Stimulated activated CD4-positive, alpha-beta T cell treated with anti-CD3 and anti-CD28 coated beads, Interleukin-12 subunit alpha, Interleukin-12 subunit beta, amount 100 ng/mL, for 48 hours (primary cell): ENCODE measurements around the gene MAGI1.
"Not testable (repeated sequence)": the region's sequence is repeated elsewhere in the genome, so short reads cannot be mapped to it uniquely, and the experiment has no call there.

Source experiments
- DNase-seq, 3 donors: peaks; one replicate each; pipeline ENCODE4 v3.0.0-alpha.2; 2020; ENCODE audit warnings: low read depth in 2 of 3, low spot score in 1 of 3

MAGI1 gene

GRCh38 chr3:66041116-66041515 is 2.4 kb upstream of the MAGI1 start:
- DNase-seq, result no peak

- DNase-seq, result no peak
Measured at GRCh38 chr3:66039590-66039887, 821 bp upstream of the MAGI1 start.

GRCh38 chr3:66038384-66038725 is 363 bp downstream of the MAGI1 start:
- DNase-seq, result no peak

- DNase-seq, result no peak
Measured at GRCh38 chr3:66037986-66038369, 740 bp downstream of the MAGI1 start.

- DNase-seq, result no peak
Measured at GRCh38 chr3:66037330-66037985, 1.3 kb downstream of the MAGI1 start.

- no peak for DNase-seq
Measured at GRCh38 chr3:66036586-66037148, 2.1 kb downstream of the MAGI1 start.

GRCh38 chr3:66035763-66036477 is 2.8 kb downstream of the MAGI1 start:
- DNase-seq, result no peak

- no peak for DNase-seq
Measured at GRCh38 chr3:66033241-66034138, 5.2 kb downstream of the MAGI1 start.

GRCh38 chr3:66031102-66031698 is 7.5 kb downstream of the MAGI1 start:
- DNase-seq, result no peak

- no peak for DNase-seq
Measured at GRCh38 chr3:66029443-66029842, 9.3 kb downstream of the MAGI1 start.

GRCh38 chr3:66029014-66029413 is 9.7 kb downstream of the MAGI1 start:
- DNase-seq, result no peak

GRCh38 chr3:66028457-66028856 is 10.3 kb downstream of the MAGI1 start:
- no peak for DNase-seq

- not testable (repeated sequence) for DNase-seq
Measured at GRCh38 chr3:66027099-66027498, 11.6 kb downstream of the MAGI1 start.

GRCh38 chr3:66023738-66024385 is 14.9 kb downstream of the MAGI1 start:
- DNase-seq, result no peak

- DNase-seq, result no peak
Measured at GRCh38 chr3:66023229-66023628, 15.5 kb downstream of the MAGI1 start.

- no peak for DNase-seq
Measured at GRCh38 chr3:66021731-66022131, 17.0 kb downstream of the MAGI1 start.

GRCh38 chr3:66019896-66020295 is 18.8 kb downstream of the MAGI1 start:
- no peak for DNase-seq

GRCh38 chr3:66018057-66019033 is 20.4 kb downstream of the MAGI1 start:
- no peak for DNase-seq

GRCh38 chr3:66017591-66017990 is 21.1 kb downstream of the MAGI1 start:
- DNase-seq, result no peak

GRCh38 chr3:66017084-66017483 is 21.6 kb downstream of the MAGI1 start:
- no peak for DNase-seq
